Heart left ventricle (tissue), 16 donors: ENCODE results near the gene YARS1. TPM values are rescaled to one million over a fixed set of nuclear protein-coding genes. Genes with fewer than 3 reads are reported as not detected.

Experiments
- ATAC-seq, 4 donors: fragments of 200-7000 bp; cut with Tn5 transposase; one replicate each; pipeline ENCODE4 v1.9.1; 2020 to 2022; ENCODE audit warnings: moderate library complexity in 4 of 4, mild to moderate bottlenecking in 3 of 4, moderate number of reproducible peaks in 1 of 4
- DNase-seq, 5 donors: peaks; one replicate each; pipeline ENCODE4 v3.0.0-alpha.2; 2020
- H3K27ac ChIP-seq, 12 donors: fragments of 200-600 bp; sonication (generic) in 4 of 12; one replicate each; pipeline versions ENCODE4 v1.5.0 to v1.8.0; 2016 to 2022; ENCODE audit warnings: mild to moderate bottlenecking in 2 of 12
- H3K27me3 ChIP-seq, 9 donors: fragments of 200-600 bp; sonication (generic) in 2 of 9; one replicate each; pipeline versions ENCODE4 v1.5.1 to v1.8.0; 2016 to 2022; ENCODE audit warnings: mild to moderate bottlenecking in 3 of 9
- H3K36me3 ChIP-seq, 9 donors: fragments of 200-600 bp; sonication (generic) in 2 of 9; one replicate each; pipeline versions ENCODE4 v1.5.0 to v1.8.0; 2018 to 2022; ENCODE audit warnings: mild to moderate bottlenecking in 2 of 9
- H3K4me1 ChIP-seq, 12 donors: fragments of 200-600 bp; sonication (generic) in 4 of 12; one replicate each; pipeline versions ENCODE4 v1.5.0 to v1.8.0; 2016 to 2022; ENCODE audit warnings: mild to moderate bottlenecking in 3 of 12
- H3K4me3 ChIP-seq, 12 donors: fragments of 200-600 bp; sonication (generic) in 4 of 12; one replicate each; pipeline versions ENCODE4 v1.5.0 to v1.8.0; 2017 to 2022; ENCODE audit warnings: mild to moderate bottlenecking in 9 of 12, moderate library complexity in 4 of 12
- H3K9me3 ChIP-seq, 12 donors: fragments of 200-600 bp; sonication (generic) in 4 of 12; one replicate each; pipeline versions ENCODE4 v1.5.0 to v1.8.0; 2016 to 2022; ENCODE audit warnings: mild to moderate bottlenecking in 1 of 12
- POLR2A ChIP-seq, 2 donors: fragments of 450-650 bp; IDR thresholded peaks; one replicate each; pipeline ENCODE4 v1.6.1; 2017; ENCODE audit warnings: antibody characterized with exemption in 2 of 2, mild to moderate bottlenecking in 2 of 2, moderate library complexity in 2 of 2
- WGBS, 4 donors: extraction: QIAGEN DNeasy Blood & Tissue Kit in 2 of 4; methylation state at CpG; one replicate each; pipeline versions ENCODE4 v1.1.5 to v1.1.7; 2013 to 2018; 5-methylcytosine and 5-hydroxymethylcytosine counted together
- intact Hi-C, 10 donors: fragments of 100-400 bp; cut with DNase I; formaldehyde crosslinking; loops; one replicate each; pipeline versions ENCODE4 v1.11.1 to v1.14.2; 2022
- polyA plus RNA-seq, 2 donors: library from polyadenylated mRNA; stranded (reverse); fragments of 200-250 nt; gene quantifications; one replicate each; pipeline ENCODE4 v1.2.3, GENCODE V29; 2013
- total RNA-seq, 9 donors: library from RNA; depleted of rRNA in 2 of 9; stranded (reverse); fragments of >200 nt in 2 of 9; fragmentation: NEBNext Ultra II Directional in 3 of 9; extraction: Animal tissue kit (Norgen Biotek cat#: 25700) in 3 of 9; gene quantifications; one replicate each; pipeline versions ENCODE4 v1.1.0 to v1.2.4, GENCODE V29; 2016 to 2023
- TF ChIP-seq, protein P1 (sequence below), 12 donors: fragments of 200-600 bp; sonication (generic) in 4 of 12; IDR thresholded peaks; one replicate each; pipeline versions ENCODE4 v1.5.0 to v1.8.0; 2018 to 2022; ENCODE audit warnings: antibody characterized with exemption in 12 of 12, mild to moderate bottlenecking in 5 of 12
- donor health status: ischemic (EF 13 %, LVEDD 7.1; RV severe dilation, severe dysfunction).
- donor health status: healthy with polysubstance abuse.
- donor health status: DM: no; HTN: yes; CAD: no.
- donor health status: DM: no; HTN: no; CAD: no.
- donor health status: ischemic (EF 25% LVEDD 6.9; RV normal size, moderate dysfunction).
- donor health status: ischemic (EF 25% LVEDD 5.7; RV mildly dilated, moderate dysfunction).
- donor health status: healthy.
- donor health status: DM: yes; HTN: yes; CAD: no.
- donor health status: ischemic (EF 35%, LVEDD 5.7; RV mildly dilated, moderate dysfunction).
- donor health status: nonischemic (EF 11% LVEDD 7.7; RV severe dilation, severe dysfunction).
- donor health status: DM: yes; HTN: yes; CAD: no.
- donor health status: PGD.
- donor health status: ischemic (EF 29% LVEDD 5.4; RV normal size, mild dysfunction).
- donor health status: nonischemic (EF 23%, LVEDD 6.1; RV moderate dilation, normal function).

Gene YARS1
- total and polyA plus RNA-seq, 11 donors, result 18.6 to 61.3 (median 34.8) TPM

GRCh38 chr1:32825181-32825580 lies 8.0 kb upstream of the YARS1 start:
- no peak for TF ChIP-seq POLR2A (IDR thresholded peaks at IDR 0.05)
- TF ChIP-seq, protein P1, sequence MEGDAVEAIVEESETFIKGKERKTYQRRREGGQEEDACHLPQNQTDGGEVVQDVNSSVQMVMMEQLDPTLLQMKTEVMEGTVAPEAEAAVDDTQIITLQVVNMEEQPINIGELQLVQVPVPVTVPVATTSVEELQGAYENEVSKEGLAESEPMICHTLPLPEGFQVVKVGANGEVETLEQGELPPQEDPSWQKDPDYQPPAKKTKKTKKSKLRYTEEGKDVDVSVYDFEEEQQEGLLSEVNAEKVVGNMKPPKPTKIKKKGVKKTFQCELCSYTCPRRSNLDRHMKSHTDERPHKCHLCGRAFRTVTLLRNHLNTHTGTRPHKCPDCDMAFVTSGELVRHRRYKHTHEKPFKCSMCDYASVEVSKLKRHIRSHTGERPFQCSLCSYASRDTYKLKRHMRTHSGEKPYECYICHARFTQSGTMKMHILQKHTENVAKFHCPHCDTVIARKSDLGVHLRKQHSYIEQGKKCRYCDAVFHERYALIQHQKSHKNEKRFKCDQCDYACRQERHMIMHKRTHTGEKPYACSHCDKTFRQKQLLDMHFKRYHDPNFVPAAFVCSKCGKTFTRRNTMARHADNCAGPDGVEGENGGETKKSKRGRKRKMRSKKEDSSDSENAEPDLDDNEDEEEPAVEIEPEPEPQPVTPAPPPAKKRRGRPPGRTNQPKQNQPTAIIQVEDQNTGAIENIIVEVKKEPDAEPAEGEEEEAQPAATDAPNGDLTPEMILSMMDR (IDR thresholded peaks at IDR 0.05), result no peak
- no peaks in the 10 kb centered on the region for H3K9me3 ChIP-seq
- ATAC-seq (no peak), DNase-seq (no peak)
- H3K36me3 ChIP-seq, result peaks cover 0 to 54% (median 49%) of the 10 kb centered on the region in 9 donors
- WGBS, 4 donors, result 80 to 89% (median 87%) methylated on average over 3 of the region's 3 CpGs
- intact Hi-C loops, result loop anchor here in 3 of 10 donors (5.0 kb wide), 3 partner anchors 37 to 262 kb away; partner anchors contain the start of gene FNDC5 (in 1 of the 3)
- H3K27me3 ChIP-seq, result no peaks in the 10 kb centered on the region
- H3K27ac ChIP-seq, result no peak overlapping the region
- H3K4me1 ChIP-seq, result no peaks in the 10 kb centered on the region
- H3K4me3 ChIP-seq, result peak overlapping the region in 1 of 12 donors; percentile 1

GRCh38 chr1:32818804-32819541 lies 1.8 kb upstream of the YARS1 start:
- intact Hi-C loops, result loop anchor here in 5 of 10 donors (5.0 to 10.0 kb wide), 2 partner anchors 53 to 266 kb away; partner anchors contain the start of genes FNDC5 (in 5 of the 5) and AZIN2 (in 1 of the 5)
- WGBS, 4 donors, result 70 to 72% (median 70%) methylated on average over 11 of the region's 11 CpGs
- peak overlapping the region in 11 of 12 donors; percentile 95 to 99 (median 98) for H3K27ac ChIP-seq
- H3K36me3 ChIP-seq, result peaks cover 0 to 4% (median 0%) of the 10 kb centered on the region in 9 donors
- H3K9me3 ChIP-seq, result no peaks in the 10 kb centered on the region
- no peaks in the 10 kb centered on the region for H3K27me3 ChIP-seq
- DNase-seq (no peak), ATAC-seq (no peak)
- peak overlapping the region in 10 of 12 donors; percentile 76 to 99 (median 89) for H3K4me3 ChIP-seq
- no peak for TF ChIP-seq POLR2A (IDR thresholded peaks at IDR 0.05)
- TF ChIP-seq, protein P1 (IDR thresholded peaks at IDR 0.05), result no peak
- H3K4me1 ChIP-seq, result peaks cover 5 to 44% (median 27%) of the 10 kb centered on the region in 12 donors

DNA sequence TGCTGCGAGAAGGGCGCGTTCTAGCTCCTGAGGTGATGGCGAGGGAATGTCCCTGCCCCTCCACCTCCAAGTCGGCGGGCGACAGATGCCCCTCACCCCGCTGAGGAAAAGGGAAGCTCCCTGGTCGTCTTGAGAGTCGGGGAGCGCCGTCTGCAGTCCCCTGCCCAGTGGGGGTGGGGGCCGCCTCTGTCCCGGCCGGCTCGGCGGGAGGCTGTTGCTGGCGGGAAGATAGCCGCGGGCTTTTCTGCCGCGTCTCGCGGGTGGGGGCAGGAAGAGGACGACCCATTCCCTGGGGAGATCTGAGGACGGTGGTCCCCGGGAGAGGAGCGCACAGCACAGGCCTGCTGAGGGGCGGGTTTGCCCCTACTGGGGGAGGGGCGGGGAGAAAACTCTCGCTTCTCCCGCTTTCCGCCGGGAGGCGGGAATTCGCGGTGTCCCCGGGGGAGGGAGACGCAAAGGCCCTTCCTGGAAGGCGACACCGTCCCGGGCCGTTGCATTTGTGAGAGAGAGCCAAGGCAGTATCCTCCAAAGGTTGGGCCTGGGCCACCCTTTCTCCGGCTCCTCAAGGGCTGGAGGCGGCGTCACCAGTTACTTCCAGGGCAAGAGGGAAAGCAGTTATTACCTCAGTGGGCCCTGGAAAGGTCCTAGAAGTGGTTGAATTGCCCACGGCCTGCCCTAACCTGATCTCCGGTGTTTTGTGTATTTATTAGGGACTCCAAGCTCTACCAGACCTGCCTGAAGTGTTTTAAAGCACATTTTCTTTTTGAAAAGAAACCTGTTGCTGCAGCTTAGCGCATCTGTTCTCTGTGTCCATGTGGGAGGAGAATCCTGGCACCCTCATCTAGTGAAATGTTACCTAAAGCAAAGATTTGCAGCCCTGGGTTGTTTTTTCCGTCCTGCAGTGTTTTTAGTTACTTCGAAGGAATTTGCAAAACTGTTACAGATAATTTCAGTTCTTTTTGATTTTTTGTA lies 943 bp upstream of the YARS1 start:
- H3K4me1 ChIP-seq, result peaks cover 5 to 51% (median 29%) of the 10 kb centered on the region in 12 donors
- WGBS, 4 donors, result 1 to 4% (median 1%) methylated on average over 20 to 51 of the region's 51 CpGs
- H3K9me3 ChIP-seq, result no peaks in the 10 kb centered on the region
- H3K27ac ChIP-seq, result peak overlapping the region; percentile 94 to 99 (median 98)
- H3K36me3 ChIP-seq, result peaks cover 0 to 5% (median 0%) of the 10 kb centered on the region in 9 donors
- intact Hi-C loops, result loop anchor here in 5 of 10 donors (5.0 to 10.0 kb wide), 2 partner anchors 54 to 267 kb away; partner anchors contain the start of genes FNDC5 (in 5 of the 5) and AZIN2 (in 1 of the 5)
- TF ChIP-seq POLR2A (IDR thresholded peaks at IDR 0.05), result no peak
- TF ChIP-seq, protein P1 (IDR thresholded peaks at IDR 0.05), result peak in 1 of 12 donors; percentile 5
- H3K27me3 ChIP-seq, result no peaks in the 10 kb centered on the region
- DNase-seq, result peak; percentile 85 to 89 (median 88)
- peak; percentile 47 to 63 (median 60) for ATAC-seq
- peak overlapping the region; percentile 76 to 99 (median 88) for H3K4me3 ChIP-seq
